GM18868 (cell line): Measurements from ENCODE around the gene CHST11.

Experiments
- ATAC-seq: cut with Tn5 transposase; IDR thresholded peaks from one replicate; pipeline ENCODE4 v1.9.1; 2021; ENCODE audit warnings: mild to moderate bottlenecking, moderate library complexity; ENCODE audit not compliant: unreplicated experiment

CHST11 gene

GRCh38 chr12:104746467-104747088, 289.8 kb downstream of the CHST11 start:
- no peak for ATAC-seq

GRCh38 chr12:104747330-104747729, 290.6 kb downstream of the CHST11 start:
- ATAC-seq, result no peak

GRCh38 chr12:104747955-104748354, 291.2 kb downstream of the CHST11 start:
- ATAC-seq, result no peak

GRCh38 chr12:104748356-104748755, 291.6 kb downstream of the CHST11 start:
- ATAC-seq, result no peak

DNA sequence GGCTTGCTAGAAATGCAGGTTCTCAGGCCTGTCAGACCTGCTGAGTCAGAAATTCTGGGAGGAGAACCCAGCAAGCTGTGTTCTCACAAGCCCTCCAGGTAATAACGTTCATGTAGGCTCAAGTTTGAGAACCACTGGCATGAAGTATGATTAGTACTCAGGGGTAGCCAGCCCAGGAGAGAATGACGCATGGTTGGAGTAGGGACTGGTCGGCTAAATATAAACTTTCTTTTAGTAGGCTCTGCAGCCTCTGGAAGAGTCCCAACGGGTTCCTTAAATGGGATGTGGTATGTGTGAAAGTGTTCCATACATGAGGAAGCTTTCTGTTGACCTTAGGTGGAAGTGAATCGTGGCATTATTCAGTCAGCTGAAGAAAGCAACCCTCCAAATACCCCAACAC, 292.0 kb downstream of the CHST11 start:
- no peak for ATAC-seq

GRCh38 chr12:104749545-104749944, 292.8 kb downstream of the CHST11 start:
- ATAC-seq, result no peak

DNA sequence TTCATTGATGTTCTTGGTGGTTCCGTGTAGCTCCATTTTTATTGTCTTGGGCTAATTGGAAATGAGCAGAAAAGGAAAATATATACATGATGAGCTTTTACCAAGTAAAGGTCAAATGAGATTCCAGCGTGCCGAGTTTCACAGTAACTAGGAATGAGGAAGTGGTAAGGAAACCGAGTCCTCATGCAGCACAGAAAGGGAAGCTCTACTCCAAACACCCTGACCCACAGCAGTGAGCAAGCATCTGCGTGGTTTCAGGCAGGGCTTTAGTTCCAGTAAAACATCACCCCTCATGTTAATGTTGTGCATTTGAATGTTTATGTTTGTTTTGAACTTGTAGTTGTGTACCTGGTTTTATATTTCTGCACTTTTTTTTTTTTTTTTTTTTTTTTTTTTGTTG, 293.3 kb downstream of the CHST11 start:
- ATAC-seq, result peak; percentile 55

DNA sequence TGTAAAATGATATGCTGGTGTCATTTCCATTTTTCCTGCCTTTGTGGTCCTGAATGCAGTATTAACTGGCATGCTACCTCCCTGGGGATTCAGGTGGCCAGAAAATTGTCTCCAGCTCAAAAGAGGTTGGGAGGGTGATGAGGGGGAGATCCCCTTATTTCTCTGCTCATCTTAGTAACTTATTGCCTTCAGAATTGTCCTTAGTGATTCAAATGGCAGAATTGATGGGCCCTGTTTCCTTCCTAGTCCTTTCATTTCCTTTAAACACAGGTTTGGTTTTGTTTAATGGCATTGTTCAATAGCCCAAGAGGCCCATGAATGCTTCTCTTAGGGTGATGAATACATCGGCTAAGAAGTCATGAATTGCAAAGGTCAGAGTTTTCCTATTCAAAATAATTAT, 294.4 kb downstream of the CHST11 start:
- no peak for ATAC-seq

- peak; percentile 94 for ATAC-seq
Observed at GRCh38 chr12:104751594-104751993, 294.8 kb downstream of the CHST11 start.

- ATAC-seq, result peak; percentile 9
Observed at GRCh38 chr12:104752016-104752415, 295.3 kb downstream of the CHST11 start.

GRCh38 chr12:104752881-104753280, 296.1 kb downstream of the CHST11 start:
- ATAC-seq, result no peak

GRCh38 chr12:104756901-104757300, 300.2 kb downstream of the CHST11 start:
- ATAC-seq, result no peak

GRCh38 chr12:104758771-104759170, 302.0 kb downstream of the CHST11 start:
- no peak for ATAC-seq

DNA sequence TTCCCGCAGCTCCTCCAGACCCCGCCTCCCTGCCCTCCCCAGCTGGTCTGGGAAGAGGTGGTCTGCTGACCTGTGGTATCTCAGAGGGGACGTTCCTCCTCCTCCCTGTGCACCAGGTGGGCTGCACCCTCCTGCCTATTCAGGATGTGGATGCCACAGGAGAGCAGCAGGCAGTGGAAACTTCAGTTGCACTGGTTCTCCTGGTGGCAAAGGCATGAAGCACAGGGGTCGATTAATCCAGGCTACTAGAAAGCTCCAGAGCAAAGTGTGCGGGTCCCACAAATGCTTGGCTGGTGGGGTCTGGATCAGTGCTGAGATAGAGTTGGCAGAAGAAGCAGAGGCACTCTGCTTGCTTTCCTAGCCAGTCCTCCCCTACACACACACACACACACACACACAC, 304.3 kb downstream of the CHST11 start:
- ATAC-seq, result no peak

- ATAC-seq, result no peak
Observed at GRCh38 chr12:104761611-104762010, 304.9 kb downstream of the CHST11 start.

DNA sequence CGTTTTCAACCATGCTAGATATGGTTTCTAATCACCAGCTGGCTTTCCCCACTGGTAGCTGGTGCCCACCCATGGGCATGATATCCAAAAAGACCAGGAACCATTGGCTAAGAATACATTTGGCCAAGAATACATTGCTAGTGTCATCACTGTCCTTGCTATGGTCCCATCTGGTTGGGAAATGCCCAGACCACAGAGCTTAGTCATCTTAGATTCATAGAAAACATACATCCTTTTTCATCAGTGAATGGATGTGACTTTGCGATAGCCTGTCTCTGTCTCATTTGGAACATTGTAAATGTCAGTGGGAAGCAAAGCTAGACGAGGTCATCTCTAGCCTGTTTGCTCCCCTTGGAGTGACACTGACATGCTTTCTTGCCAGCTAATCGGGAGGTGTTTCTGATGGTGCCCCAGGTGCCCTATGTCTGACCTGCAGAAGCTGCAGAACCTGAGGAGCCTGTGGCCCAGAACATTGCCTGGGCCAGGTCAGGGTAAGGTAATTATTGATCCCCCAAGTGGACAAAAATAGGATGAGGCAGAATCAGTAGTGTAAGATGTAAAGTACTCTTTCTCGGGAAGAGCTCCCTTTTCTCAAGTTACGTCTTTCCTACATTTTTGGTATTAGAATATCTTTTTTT, 306.5 kb downstream of the CHST11 start:
- ATAC-seq, result peak; percentile 85

DNA sequence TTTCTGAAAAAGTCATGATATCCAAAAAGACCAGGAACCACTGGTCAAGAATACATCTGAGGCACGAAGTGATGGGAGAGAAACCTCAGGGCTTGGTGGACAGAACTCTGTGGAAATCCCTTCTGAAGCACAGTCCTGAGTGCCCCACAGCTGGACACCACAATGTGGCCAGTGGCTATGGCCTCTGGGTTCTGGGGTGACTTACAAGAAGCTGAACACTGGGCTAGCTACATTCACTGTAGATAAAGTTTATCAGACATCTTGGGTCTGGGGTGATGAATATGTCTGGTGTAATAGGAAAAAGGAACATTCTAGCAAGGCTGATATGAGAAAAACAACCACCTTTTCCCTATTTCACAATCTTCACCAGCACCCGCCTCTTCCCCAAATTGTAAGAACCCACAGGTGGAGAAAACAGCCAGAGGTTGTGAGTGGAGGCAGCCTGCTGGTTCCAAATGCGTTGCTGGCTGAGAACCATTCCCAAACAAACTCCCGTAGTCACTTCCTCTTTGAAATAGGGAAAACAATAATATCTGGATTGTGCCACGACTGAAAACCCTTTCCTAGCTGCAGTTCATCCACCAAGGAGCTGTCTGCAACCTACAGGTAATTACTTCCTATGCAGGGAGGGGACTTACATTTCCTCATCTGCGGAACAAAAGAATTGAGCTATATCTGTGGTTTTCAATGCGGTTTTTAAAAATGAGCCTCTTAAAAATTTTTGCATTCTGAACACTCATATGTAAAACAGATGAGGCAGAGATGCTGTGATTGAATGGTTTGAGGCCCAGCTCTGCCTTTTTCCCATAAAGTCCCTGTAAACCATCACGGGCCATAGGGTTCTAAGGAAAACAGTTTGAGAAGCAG, 307.7 kb downstream of the CHST11 start:
- ATAC-seq, result no peak

GRCh38 chr12:104767261-104767660, 310.5 kb downstream of the CHST11 start:
- ATAC-seq, result no peak

- ATAC-seq, result no peak
Observed at GRCh38 chr12:104768033-104768432, 311.3 kb downstream of the CHST11 start.

DNA sequence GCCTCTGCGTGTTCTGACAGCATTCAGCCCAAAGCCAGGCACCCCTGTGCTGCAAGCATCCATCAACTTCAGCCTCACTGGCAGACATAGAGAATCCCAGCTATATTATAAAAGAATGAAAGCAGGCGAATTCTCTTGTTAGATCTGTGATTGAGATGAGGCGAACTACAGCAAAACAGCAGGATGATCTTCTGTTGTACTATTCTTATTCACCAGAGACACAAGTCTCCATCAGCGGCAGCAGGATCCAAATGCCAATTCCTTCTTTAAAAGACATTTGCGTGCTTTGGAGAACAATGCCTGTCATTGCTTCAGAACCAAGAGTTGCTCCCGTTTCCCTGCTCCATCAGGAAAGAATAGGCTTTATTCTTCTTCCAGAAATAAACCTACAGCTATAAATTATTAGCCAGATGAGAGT, 312.4 kb downstream of the CHST11 start:
- no peak for ATAC-seq

- no peak for ATAC-seq
Observed at GRCh38 chr12:104772336-104772735, 315.6 kb downstream of the CHST11 start.

- no peak for ATAC-seq
Observed at GRCh38 chr12:104775731-104776231, 319.0 kb downstream of the CHST11 start.
